Measurements from ENCODE around the gene TNFAIP8.

GRCh38 chr5:119341452-119342349, 14.1 kb upstream of the TNFAIP8 start:
- no peak for TF ChIP-seq POLR2A (IDR thresholded peaks at IDR 0.05)
- TF ChIP-seq, protein P1, sequence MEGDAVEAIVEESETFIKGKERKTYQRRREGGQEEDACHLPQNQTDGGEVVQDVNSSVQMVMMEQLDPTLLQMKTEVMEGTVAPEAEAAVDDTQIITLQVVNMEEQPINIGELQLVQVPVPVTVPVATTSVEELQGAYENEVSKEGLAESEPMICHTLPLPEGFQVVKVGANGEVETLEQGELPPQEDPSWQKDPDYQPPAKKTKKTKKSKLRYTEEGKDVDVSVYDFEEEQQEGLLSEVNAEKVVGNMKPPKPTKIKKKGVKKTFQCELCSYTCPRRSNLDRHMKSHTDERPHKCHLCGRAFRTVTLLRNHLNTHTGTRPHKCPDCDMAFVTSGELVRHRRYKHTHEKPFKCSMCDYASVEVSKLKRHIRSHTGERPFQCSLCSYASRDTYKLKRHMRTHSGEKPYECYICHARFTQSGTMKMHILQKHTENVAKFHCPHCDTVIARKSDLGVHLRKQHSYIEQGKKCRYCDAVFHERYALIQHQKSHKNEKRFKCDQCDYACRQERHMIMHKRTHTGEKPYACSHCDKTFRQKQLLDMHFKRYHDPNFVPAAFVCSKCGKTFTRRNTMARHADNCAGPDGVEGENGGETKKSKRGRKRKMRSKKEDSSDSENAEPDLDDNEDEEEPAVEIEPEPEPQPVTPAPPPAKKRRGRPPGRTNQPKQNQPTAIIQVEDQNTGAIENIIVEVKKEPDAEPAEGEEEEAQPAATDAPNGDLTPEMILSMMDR (IDR thresholded peaks at IDR 0.05) = no peak

All from ovary (tissue), 3 donors.